Inflammatory macrophage treated with lipopolysaccharide for 1 hour (primary cell): ENCODE measurements around the gene IL2.

Experiments
- DNase-seq, 2 donors: peaks; one replicate each; pipeline ENCODE4 v3.0.0-alpha.2; 2020 to 2022

The IL2 gene

GRCh38 chr4:122456231-122457116 lies at the start of gene IL2:
Gene IL2, minus strand, starts transcription at chr4:122456725. Its CDS starts 285 bp downstream, at chr4:122456440.
- no peak for DNase-seq

GRCh38 chr4:122503214-122503613 lies 46.7 kb upstream of the IL2 start:
- DNase-seq, result no peak

- DNase-seq, result no peak
Observed at GRCh38 chr4:122500852-122501501, 44.5 kb upstream of the IL2 start.

- DNase-seq, result no peak
Observed at GRCh38 chr4:122489061-122489460, 32.5 kb upstream of the IL2 start.

GRCh38 chr4:122483481-122483880 lies 27.0 kb upstream of the IL2 start:
- no peak for DNase-seq

GRCh38 chr4:122481766-122482405 lies 25.4 kb upstream of the IL2 start:
- no peak for DNase-seq

GRCh38 chr4:122480655-122481487 lies 24.3 kb upstream of the IL2 start:
- DNase-seq, result no peak

- DNase-seq, result no peak
Observed at GRCh38 chr4:122479935-122480416, 23.5 kb upstream of the IL2 start.

- no peak for DNase-seq
Observed at GRCh38 chr4:122476745-122477144, 20.2 kb upstream of the IL2 start.

- DNase-seq, result no peak
Observed at GRCh38 chr4:122476126-122476525, 19.6 kb upstream of the IL2 start.

GRCh38 chr4:122475233-122475632 lies 18.7 kb upstream of the IL2 start:
- DNase-seq, result no peak

GRCh38 chr4:122469457-122469856 lies 12.9 kb upstream of the IL2 start:
- DNase-seq, result no peak

GRCh38 chr4:122458625-122459024 lies 2.1 kb upstream of the IL2 start:
- DNase-seq, result peak; percentile 41 to 60

GRCh38 chr4:122453384-122453995 lies 3.0 kb downstream of the IL2 start:
- no peak for DNase-seq

GRCh38 chr4:122450847-122451246 lies 5.7 kb downstream of the IL2 start:
- no peak for DNase-seq

GRCh38 chr4:122434285-122434684 lies 22.2 kb downstream of the IL2 start:
- DNase-seq, result no peak

GRCh38 chr4:122431351-122431750 lies 25.2 kb downstream of the IL2 start:
- DNase-seq, result no peak

GRCh38 chr4:122423246-122423645 lies 33.3 kb downstream of the IL2 start:
- DNase-seq, result no peak

GRCh38 chr4:122412547-122412946 lies 44.0 kb downstream of the IL2 start:
- no peak for DNase-seq

- DNase-seq, result no peak
Observed at GRCh38 chr4:122403861-122404260, 52.7 kb downstream of the IL2 start.
